DMS153 treated with DMSO at 0.1 percent for 48 hours (cell line): Measurements from ENCODE around the gene ISM1.

Source experiments
- DNase-seq: peaks from one replicate; lab custom pipeline; 2025; ENCODE audit not compliant: unreplicated experiment; lab: John Stamatoyannopoulos, UW

ISM1 gene

DNA sequence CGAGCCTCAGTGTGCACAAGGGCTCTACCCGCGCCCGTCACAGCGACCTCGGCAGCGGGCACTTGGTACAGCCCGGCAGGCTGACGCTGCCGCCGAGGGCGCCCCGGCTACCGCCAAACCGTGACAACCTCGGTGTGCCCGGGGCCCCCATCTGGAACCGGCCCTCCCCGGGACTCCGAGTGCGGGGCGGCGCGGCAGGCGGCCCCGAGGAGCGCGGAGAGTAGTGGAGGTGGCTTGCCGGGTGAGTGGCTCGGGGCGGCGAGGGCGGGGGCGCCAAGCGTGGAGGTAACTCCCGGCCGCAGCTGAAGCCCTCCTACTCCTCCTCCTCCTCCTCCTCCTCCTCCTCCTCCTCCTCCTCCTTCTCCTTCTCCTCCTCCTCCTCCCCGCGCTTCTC lies at the start of gene ISM1:
ISM1 (plus strand) TSS at position 371 of the 394 bp plus-strand sequence. CDS start 503 bp downstream, outside the sequence.
- DNase-seq: no peak

- DNase-seq: no peak
Observed at GRCh38 chr20:13173201-13173600, 47.9 kb upstream of the ISM1 start.

DNA sequence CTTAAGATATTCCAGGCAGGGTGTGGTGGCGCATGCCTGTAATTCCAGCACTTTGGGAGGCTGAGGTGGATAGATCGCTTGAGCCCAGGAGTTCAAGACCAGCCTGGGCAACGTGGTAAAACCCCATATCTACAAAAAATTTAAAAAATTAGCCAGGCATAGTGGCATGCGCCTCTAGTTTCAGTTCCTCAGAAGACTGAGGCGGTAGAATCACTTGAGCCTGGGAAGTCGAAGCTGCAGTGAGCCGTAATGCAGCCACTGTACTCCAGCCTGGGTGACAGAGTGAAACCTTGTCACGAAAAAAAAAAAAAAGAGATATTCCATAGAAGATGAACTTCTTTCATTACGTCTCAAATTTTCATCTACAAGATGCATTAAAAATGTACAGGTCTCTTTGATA lies 46.7 kb upstream of the ISM1 start:
- DNase-seq: no peak

DNA sequence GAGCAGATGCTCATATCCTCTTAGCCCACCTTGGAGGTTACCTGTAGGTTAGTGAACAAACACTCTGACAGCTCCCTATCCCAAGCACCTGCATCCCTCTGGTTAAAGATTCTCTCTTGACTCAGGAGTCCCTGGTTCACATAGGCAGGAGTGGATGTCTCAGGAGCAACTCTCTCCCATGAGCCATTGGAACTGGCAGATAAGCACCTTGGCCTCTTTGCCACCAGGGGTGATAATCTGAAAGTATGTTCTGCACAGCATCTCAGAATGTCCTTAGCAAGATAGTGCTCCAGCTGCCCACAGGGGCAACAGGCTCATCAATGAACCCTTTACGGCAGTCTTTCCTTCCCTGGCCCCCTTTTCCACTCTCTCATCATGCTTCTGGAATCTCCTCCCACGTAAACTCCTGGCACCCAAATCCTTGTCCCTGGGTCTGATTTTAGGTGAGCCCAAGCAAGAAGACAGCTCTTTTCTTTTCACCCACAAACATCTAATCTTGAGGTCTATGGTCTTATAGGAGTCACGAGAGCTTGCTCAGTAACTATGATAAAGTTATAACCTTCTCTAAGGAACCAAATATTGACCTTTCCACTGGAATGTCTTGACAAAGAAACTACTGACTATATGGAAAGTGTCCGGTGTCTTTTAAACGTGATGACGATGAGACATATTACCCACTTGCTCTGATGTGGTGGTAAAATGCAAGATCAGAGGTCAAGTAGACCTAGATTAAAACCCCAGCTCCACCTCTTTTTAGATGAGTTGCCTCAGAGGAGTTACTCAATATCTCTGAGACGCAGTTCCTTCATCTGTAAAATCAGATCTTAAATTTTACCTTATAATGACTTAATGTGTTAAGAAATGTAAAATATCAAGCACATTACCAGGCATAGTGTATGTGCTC lies 39.8 kb upstream of the ISM1 start:
- no peak for DNase-seq

GRCh38 chr20:13183005-13183404 lies 38.1 kb upstream of the ISM1 start:
- no peak for DNase-seq

GRCh38 chr20:13186043-13186774 lies 34.9 kb upstream of the ISM1 start:
- no peak for DNase-seq

- DNase-seq: no peak
Observed at GRCh38 chr20:13187899-13188298, 33.2 kb upstream of the ISM1 start.

GRCh38 chr20:13199279-13199678 lies 21.8 kb upstream of the ISM1 start:
- DNase-seq: no peak

DNA sequence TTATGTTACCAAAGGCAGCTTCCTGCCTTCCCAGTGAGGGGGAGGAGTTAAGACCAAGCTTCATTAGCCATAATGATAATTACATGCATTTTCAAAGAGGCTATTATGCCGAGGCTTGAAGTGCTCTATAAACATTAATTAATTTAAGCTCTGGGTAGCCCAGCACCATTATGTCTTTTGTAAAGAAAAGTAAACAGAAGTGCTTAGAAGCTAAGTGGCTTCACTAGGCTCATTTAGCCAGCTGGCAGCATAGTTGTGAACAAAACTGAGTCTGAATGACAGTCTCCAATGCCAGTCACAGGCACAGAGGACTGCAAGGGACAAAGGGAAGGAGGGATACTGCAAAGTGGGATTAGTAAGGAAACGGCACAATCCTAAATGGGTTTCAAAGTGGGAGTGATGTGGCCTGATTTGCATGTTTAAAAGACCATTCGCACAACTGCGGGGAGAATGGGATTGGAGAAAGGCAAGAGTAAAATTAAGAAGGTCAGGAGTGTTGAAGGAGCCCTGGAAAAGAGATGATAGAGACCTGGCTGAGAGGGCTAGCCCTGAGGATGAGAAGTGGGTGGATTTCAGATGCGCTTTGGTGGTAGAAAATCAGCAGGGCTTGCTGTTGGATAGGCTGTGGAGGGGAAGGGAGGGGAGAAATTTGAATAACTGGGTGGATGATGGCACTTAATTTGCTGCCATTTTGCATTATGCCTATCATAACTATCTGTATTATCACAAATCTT lies 20.1 kb upstream of the ISM1 start:
- DNase-seq: peak; percentile 94

GRCh38 chr20:13202565-13202964 lies 18.5 kb upstream of the ISM1 start:
- DNase-seq: no peak

DNA sequence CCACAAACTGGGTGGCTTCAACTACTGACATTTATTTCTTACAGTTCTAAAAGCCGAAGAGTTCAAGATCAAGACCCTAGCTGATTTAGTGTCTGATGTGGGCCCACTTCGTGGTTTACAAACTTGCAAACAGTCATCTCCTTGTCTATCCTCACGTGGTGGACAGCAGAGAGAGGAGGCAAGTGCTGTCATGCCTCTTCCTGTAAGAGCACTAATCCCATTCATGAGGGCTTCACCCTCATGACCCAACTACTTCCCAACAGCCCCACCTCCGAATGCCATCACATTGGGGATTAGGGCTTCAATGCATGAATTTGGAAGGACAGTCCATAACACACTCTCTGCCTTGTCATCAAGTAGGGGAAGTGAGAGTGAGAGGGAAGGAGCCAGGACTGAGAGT lies 15.6 kb upstream of the ISM1 start:
- no peak for DNase-seq

DNA sequence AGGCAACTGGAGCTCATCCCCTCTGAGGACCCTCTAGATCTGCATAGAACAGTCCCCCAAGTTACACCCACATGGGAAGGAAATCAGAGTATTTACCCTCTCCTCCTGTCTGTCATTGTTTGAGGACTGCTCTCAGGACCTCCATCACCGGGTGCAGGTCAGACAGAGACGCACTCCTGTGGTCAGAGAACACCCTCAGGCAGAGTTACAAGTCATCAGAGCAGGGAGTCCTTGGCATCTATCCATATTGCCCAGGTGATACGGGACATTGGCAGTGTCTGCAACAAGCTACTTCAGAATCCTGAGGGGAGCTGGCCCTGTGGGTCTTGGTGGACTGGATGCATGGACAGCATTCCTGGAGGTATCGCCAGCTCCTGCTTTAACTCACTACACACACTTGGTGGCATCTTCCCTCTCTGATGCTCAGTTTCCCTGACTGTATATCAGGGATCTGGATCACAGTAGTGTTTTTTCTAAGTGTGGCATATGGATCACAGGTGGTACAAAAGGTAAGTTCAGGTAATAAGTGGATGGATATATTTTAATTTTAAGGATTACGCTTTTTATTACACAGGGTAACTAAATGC lies 15.1 kb upstream of the ISM1 start:
- DNase-seq: no peak

DNA sequence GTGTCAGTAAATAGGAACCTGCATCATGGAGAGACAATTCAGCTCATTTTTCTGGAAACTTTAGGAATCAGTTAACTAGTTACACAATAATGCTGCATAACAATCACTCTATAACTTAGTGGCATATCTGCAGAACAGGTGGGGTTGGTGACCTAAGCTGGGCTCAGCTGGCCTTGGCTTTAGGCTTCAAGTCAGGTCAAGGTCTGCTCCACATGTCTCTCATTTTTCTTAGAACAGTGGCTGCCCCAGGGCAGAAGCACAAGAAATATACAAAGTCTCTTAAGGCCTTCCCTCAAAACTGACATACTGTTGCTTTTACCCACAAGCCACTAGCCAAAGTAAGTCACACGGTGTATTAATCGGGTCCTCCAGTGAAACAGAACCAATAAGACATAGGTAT lies 14.1 kb upstream of the ISM1 start:
- DNase-seq: no peak

GRCh38 chr20:13211956-13212618 lies 9.0 kb upstream of the ISM1 start:
- no peak for DNase-seq

GRCh38 chr20:13212750-13213149 lies 8.3 kb upstream of the ISM1 start:
- DNase-seq: no peak

GRCh38 chr20:13213335-13213734 lies 7.7 kb upstream of the ISM1 start:
- DNase-seq: no peak

GRCh38 chr20:13216533-13216932 lies 4.5 kb upstream of the ISM1 start:
- no peak for DNase-seq

DNA sequence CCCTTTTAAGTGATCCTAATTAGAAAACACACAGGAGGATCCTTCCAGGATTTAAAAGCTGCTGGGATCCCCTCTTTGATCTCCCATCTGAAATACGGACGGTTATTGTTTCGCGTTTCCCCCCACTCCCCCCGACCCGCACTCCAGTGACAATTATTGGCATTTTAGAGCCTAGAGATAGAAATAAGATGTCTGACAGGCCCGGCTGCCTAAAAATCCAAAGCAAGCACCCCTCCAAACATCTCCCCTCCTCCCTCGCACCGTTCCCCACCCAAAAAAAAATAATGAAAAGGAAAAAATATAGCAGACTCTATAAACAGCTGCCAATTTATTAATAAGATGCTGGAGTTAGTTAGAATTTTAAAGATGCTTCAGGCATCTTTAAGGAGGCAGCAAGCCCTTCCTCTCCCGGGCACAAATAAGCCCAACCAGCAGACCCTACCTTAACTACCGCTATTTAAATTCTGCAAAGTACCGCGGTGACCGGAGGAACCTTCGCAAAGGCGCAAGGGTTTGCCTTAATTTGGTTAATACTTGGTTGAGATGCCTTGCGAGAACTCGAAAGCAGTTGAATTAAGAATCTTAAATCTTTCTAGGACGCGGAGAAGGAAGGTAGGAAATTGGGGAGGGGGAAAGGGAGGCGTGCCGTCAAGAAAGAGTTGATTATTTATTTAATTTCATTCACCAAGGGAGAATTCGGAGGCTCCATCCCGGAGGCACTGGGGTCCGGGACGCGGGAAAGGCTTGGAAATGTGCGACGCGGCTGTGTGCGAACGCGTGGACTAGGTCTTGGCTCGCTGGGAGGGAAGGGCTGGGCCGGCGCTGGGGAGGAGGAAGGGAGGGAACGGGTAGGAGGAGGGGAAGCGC lies 1.5 kb upstream of the ISM1 start:
- DNase-seq: no peak

DNA sequence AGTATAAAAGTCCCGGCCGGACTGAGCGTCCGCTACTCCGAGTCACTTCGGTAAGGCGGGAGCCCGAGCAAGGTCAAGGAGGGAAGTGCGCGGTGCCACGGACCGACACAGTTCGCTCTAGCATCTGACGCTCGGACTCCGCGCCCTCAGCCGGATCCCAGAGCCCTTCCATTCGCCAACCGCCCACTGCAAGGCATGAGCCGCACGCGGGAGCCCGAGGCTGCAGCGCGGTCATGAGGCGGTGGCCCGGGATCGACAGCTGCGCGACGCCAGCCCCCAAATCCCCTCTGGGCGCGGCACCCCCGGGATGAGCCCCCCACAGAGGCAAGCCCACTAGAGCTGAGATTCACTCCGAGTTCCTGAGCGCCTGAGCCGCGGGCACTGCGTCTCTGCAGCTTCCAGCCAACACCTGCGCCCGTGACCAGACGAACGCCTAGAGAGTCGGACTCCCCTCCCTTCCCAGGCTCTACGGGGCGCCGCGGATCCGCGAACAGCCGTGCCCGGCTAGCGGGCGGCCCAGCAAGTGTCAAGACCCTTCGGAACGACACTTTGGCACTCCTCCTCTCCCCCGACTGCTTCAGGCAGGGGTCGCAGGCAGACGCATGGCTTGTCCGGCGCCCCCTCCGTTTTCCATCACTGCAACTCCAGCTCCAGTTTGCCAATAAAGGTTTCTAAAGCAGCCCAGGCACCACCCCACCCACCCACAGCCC lies 725 bp upstream of the ISM1 start:
- no peak for DNase-seq
